HL-60 (cell line): ENCODE measurements around the gene ASCC1.

ENCODE experiments used
- POLR2AphosphoS5 ChIP-seq: IDR thresholded peaks from 2 replicates; pipeline ENCODE4 v1.6.1; 2012; ENCODE audit warnings: low read depth
- TF ChIP-seq, protein P1 (sequence below): IDR thresholded peaks from one replicate; pipeline ENCODE4 v1.5.1; 2011; ENCODE audit warnings: low read length, control low read depth, inconsistent platforms; ENCODE audit not compliant: insufficient read depth
- TF ChIP-seq, protein P2 (sequence below): IDR thresholded peaks from 2 replicates; pipeline ENCODE4 v1.6.1; 2012; ENCODE audit warnings: low read depth; ENCODE audit not compliant: insufficient replicate concordance

DNA sequence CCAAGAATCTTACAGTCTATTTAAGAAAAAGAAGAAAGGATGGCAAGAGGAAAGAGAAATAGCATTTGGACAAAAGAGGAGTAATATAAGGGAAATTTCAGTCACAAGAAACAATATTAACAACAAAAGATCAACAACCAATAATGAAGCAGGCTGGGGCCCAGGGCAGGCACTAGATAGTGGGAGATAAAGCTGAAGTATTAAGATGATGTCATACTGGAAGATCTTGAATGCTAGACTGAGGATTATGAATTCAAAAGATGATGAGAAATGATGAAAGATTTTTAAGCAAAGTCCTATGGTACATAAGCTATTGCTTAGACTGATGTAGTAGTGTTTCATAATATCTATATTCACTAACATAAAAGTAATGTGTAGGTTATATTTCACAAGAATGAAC is 75.9 kb downstream of the ASCC1 start:
- TF ChIP-seq, protein P1, sequence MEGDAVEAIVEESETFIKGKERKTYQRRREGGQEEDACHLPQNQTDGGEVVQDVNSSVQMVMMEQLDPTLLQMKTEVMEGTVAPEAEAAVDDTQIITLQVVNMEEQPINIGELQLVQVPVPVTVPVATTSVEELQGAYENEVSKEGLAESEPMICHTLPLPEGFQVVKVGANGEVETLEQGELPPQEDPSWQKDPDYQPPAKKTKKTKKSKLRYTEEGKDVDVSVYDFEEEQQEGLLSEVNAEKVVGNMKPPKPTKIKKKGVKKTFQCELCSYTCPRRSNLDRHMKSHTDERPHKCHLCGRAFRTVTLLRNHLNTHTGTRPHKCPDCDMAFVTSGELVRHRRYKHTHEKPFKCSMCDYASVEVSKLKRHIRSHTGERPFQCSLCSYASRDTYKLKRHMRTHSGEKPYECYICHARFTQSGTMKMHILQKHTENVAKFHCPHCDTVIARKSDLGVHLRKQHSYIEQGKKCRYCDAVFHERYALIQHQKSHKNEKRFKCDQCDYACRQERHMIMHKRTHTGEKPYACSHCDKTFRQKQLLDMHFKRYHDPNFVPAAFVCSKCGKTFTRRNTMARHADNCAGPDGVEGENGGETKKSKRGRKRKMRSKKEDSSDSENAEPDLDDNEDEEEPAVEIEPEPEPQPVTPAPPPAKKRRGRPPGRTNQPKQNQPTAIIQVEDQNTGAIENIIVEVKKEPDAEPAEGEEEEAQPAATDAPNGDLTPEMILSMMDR: no peak
- TF ChIP-seq, protein P2, sequence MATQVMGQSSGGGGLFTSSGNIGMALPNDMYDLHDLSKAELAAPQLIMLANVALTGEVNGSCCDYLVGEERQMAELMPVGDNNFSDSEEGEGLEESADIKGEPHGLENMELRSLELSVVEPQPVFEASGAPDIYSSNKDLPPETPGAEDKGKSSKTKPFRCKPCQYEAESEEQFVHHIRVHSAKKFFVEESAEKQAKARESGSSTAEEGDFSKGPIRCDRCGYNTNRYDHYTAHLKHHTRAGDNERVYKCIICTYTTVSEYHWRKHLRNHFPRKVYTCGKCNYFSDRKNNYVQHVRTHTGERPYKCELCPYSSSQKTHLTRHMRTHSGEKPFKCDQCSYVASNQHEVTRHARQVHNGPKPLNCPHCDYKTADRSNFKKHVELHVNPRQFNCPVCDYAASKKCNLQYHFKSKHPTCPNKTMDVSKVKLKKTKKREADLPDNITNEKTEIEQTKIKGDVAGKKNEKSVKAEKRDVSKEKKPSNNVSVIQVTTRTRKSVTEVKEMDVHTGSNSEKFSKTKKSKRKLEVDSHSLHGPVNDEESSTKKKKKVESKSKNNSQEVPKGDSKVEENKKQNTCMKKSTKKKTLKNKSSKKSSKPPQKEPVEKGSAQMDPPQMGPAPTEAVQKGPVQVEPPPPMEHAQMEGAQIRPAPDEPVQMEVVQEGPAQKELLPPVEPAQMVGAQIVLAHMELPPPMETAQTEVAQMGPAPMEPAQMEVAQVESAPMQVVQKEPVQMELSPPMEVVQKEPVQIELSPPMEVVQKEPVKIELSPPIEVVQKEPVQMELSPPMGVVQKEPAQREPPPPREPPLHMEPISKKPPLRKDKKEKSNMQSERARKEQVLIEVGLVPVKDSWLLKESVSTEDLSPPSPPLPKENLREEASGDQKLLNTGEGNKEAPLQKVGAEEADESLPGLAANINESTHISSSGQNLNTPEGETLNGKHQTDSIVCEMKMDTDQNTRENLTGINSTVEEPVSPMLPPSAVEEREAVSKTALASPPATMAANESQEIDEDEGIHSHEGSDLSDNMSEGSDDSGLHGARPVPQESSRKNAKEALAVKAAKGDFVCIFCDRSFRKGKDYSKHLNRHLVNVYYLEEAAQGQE: no peak
- no peak for TF ChIP-seq POLR2AphosphoS5
